ENCODE measurements around the gene ABHD12.
A peak's percentile ranks its signal among the peaks of the same experiment; 100 is the strongest.
"Not testable (repeated sequence)": the region's sequence is repeated elsewhere in the genome, so short reads cannot be mapped to it uniquely, and the experiment has no call there.

The ABHD12 gene

DNA sequence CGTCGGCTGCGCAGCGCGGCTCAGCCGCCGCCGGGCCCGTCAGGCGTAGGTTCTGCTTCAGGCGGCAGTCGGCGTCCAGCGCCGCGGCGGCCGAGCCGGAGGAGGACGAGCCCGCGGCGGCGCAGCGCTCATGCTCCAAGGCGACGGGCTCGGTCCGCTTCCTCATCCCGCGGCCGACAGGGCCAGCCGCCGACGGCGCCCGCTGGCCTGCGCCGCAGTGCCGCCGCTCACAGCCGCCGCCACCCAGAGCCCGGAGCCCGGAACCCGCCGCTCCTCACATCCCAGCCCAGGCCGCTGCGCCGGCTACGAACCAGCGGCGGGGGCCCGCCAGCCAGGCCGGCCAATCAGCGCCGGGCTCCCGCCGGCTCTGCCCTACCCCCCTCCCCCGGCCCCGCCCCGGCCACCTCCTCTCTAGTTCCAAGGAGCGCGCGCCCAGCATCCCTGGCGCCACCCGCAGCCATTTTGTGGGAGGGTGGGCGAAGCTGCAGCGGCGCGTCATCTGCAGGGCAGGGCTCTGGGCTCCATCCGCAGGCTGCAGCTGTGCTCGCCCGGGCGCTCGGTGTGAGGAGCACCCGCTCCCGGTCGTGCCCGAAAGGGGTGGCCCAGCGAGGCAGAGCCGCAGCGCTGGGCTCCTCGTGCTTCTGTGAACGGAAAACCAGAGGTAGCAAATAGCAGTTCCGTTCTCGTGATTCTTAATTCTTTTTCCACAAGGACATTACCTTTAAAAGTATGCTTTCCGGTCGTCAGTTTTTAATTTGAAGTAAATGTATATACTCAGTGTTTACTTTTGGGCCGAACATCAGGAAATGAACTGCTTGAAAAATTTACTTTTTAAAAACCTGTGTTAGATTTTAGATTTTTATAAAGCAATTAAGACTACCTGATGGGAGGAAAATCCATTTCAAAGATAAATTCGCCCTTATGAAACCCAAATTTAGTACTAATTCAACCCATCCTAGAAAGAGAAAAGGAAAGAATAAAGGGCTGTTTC lies at the start of gene ABHD12:
ABHD12 (minus strand) TSS at position 298 of the 991 bp plus-strand sequence; CDS start at position 166, 132 bp downstream.
- peak; percentile 90 for DNase-seq

- DNase-seq: no peak
Observed at GRCh38 chr20:25439328-25439727, 48.7 kb upstream of the ABHD12 start.

DNA sequence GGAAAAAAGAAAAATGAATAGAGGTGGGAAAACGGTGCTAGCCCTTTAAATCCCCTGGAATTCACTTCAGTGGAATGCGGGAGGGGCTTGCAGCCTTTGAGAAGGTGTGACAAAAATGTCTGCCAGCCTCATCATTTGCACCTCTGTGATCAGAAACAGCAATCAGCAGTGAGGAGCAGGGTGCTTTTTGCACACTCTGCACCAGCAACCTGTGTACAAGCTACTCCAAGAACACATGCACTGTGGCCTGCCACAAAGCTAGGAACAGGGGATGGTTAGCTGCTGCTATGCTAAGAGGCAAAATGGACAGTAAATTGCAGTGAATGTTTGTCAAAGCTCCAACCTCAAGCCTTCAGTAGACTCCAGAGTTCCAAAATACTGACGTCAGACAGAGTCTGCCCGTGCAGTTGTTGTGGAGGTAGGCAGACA lies 46.5 kb upstream of the ABHD12 start:
- no peak for DNase-seq

DNA sequence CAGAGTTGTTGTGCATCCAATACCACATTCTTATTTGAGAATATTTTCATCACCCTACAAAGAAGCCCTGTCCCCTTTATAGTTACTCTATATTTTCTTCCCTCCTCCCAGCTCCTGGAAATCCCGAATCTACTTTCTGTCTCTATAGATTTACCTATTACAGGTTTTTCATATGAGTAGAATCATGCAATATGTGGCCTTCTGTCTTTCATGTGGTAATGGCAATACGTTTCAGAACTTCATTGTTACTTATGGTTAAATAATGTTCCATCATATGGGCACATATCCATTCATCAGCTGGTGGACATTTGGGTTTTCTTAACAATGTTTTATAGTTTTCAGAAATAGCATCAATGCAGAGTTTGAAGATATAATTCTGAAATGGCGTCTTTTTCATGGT lies 33.9 kb upstream of the ABHD12 start:
- DNase-seq: no peak

DNA sequence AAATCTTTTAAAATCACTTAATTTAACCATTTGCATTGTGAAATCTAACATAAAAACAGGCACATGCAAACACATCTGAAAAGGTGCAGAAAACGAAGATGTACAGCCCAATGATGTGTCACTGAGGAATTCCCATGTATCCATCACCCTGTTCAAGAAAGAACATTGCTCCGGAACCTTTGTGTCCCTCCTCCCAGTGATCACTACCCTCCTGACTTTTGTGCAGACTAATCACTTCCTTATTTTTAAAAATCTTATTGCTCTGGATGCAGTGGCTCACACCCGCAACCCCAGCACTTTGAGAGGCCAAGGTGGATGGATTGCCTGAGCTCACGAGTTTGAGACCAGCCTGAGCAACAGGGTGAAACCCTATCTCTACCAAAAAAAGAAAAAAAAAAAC lies 31.4 kb upstream of the ABHD12 start:
- no peak for DNase-seq

DNA sequence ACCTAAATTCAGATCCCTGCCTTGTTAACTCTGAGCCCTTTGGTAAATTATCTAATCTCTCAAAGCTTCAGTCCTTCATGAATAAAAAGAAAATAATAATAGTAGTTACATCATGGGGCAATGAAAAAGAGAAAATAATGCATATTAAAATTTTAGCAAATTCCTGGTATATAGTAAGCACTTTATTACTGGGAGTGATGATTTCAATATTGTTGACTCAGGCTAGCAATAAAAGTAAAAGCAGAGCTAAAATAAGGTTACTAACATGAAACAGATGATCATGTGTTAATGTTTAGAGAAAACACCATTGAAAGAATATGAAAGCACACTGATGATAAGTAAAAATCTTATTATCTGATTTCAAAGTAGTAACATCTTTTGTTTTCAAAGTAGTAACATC lies 30.5 kb upstream of the ABHD12 start:
- no peak for DNase-seq

DNA sequence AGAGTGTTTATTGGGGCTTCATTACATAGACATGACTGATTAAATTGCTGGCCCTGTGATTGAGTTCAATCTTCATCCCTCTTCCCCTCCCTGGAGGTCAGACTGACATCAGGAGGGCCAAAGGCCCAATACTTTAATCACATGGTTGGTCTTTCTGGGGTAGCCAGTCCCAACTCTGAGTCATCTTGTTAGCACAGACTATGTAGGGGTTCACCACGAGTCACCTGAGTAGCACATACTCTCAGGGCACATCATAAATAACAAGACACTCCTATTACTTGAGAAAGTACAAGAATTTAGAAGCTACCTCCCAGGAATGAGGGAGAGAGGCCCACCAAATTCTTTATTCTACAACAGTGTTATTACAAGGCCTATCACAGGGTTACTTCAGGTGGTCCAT lies 28.1 kb upstream of the ABHD12 start:
- DNase-seq: no peak

GRCh38 chr20:25408890-25409289 lies 18.3 kb upstream of the ABHD12 start:
- no peak for DNase-seq

- no peak for DNase-seq
Observed at GRCh38 chr20:25408170-25408547, 17.5 kb upstream of the ABHD12 start.

GRCh38 chr20:25407311-25408169 lies 16.9 kb upstream of the ABHD12 start, which contains the start of gene GINS1:
Gene GINS1, plus strand, starts transcription at chr20:25407673. Its CDS starts 148 bp downstream, at chr20:25407821.
- peak; percentile 64 for DNase-seq

DNA sequence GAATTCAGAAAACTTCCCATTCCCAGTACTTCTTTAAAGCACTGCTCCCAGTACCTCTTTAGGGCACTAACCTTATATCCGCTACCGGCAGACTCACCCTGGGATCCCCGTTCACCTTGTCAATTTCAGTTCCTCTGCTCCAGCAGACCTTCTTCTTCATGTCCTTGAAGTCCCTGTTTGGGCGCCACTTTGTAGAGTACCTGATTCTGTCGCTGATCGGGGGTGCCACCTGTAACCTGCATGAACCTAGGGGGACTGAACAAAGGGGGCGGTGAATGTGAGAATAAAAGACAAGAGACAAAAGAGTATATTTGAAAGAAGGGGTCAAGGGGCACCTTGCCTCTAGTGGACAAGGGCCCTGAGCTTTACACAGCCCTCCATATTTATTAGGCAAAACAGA lies 11.9 kb upstream of the ABHD12 start:
- DNase-seq: no peak

DNA sequence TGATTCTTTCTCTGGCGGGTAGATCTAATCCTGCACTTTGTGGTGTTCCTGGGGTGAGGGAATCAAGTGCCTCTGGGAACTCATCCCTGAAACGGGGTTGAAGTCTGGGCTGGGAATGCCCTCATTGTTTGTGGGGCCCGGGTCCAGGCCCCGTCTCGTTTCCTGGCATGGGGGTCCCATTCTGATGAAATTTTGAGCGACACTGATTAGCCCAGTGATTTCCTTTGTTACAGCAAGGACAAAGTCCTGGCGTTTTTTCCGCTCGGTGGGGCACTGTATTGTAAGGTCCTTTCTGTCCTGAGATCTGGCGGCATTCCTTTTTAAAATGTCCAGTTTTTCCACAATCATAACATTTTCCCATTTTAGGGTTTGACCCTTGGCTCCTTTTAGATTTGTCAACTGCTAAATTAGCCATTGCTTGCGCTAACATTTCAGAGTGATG lies 9.7 kb upstream of the ABHD12 start:
- DNase-seq: not testable (repeated sequence)

DNA sequence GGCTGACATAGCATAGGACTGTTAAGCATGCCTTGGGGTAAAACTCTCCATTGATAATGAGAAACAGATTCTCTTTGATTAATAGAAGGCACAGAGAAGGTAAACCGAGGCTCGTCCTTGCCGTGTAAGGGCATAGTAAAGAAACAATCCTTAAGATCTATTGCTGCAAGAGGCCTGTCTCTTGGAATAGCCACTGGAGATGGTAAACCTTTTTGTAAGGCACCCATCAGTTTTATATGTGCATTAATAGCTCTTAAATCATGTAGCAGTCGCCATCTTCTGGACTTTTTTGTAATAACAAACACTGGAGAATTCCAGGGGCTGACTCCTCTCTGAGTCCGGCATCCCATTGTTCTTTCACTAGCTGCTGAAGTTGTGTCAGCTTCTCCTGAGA lies 8.4 kb upstream of the ABHD12 start:
- no peak for DNase-seq

DNA sequence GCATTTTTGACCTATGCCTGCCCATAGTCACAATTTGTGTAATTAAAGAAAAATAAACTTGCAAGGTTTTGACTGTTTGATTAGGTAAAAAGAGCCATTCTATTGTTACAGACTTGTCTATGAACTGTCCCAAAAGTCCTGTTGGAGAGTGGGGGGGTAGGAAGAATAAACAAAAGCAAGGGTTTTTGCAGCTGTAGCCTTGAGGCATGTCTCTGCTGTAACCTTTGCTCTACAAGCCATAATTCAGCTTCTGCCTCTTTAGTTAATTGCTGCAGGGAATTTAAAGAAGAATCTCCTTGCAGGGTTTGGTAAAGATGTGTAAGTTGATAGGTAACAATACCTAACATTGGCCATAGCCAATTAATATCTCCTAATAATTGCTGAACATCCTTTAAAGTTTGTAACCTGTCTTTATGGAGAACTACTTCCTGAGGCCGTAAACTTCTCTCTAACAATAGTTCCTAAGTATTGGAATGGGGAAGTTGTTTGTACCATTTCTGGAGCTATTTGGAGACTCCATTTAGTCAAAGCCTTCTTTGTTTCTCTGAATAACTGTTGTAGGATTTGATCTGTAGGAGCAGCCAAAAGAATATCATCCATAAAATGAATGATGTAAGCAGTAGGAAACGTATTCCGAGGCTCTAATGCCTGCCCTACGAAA lies 7.9 kb upstream of the ABHD12 start:
- DNase-seq: no peak

GRCh38 chr20:25397821-25398220 lies 7.2 kb upstream of the ABHD12 start:
- no peak for DNase-seq

DNA sequence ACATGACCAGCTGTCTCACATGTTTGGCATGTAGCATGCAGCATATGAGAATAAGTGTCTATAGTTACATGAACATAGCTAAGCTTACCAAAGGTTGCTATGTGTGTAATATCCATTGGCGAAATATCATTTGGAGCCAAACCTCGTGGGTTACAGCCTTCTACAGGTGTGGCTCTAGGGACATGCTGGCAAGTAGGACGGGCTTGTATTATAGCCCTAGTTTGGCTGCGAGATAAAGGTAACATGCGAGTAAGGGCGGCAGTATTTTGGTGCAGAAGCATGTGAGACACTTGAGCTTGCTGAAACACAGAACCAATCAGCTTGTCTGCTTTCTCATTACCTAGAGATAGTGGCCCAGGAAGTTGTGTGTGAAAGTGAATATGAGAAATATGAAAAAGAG lies 6.5 kb upstream of the ABHD12 start:
- no peak for DNase-seq

DNA sequence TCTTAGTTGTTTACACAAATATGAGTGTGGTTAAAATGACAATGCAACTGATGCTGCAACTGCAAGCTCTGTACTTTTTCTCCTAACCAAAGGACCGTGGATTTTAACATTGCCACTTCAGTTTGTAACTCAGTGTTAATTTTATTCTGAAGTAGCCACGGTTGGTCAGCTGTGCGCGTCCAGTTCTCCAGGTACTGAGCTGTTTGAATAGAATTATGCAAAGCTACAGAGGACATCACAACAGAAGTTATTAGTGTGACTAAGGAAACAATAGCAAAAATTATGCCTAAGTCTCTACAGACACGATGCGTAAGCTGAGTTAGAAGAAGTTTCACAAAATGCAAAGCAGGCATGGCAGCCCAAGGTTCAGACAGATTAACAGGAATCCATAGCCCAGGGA lies 4.4 kb upstream of the ABHD12 start:
- no peak for DNase-seq

GRCh38 chr20:25394276-25394675 lies 3.6 kb upstream of the ABHD12 start:
- no peak for DNase-seq

DNA sequence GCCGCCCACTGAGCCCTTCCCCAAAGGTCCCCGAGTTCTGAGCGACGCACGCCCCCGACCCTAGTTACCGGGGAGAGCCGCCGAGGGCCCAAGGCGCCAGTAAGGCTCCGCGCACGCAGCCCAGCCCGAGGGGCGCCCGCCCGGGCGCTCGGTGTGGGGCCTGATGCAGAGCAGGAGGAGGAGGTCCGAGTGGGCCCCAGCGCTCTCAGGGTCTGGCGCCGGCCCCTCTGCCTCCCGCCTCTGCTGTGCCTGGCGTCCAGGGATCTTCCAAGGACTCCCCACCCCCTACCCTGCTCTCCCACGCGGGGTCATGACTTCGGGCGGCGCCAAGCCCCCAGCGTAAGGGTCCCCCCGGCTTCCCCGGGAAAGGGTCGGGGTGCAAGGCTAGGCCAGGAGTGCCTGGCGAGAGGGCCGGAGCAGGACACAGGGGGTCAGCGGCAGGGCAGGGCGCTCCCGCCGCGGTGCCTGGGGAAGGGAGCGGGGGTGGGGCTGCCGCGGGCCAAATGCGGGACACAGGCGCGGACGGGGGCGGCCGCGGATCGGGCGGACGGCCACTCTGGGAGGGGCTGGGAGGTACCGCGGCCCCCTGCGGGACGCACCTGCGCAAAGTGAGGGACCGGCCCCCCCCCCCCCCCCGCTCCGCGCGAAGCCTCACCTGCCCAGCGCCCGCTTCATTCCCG lies 637 bp downstream of the ABHD12 start:
- no peak for DNase-seq

DNA sequence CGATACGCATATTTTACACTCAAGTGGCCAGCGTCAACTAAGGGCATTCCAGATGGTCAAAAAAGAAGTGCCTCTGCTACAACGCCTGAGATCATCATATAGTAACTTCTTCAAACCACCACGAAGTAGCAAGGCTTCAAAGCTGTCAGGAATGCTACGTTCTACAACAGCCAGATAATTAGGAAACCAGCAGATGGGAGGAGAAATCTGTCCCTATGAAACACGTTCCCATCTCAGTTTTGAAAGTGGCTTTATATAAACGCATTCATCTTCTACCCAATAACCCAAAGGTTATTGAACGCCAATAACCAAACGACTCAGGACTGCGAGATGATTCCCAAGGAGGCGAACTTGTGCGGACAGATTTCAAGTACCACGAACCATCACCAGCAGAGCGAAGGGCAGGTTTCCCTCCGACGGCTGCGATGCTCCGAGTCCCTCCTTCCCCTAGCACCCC lies 1.2 kb downstream of the ABHD12 start:
- DNase-seq: no peak

GRCh38 chr20:25382704-25383370 lies 7.8 kb downstream of the ABHD12 start:
- no peak for DNase-seq
